OCI-LY3 (cell line): ENCODE data around the gene FRMD4A.

ENCODE experiments used
- CTCF ChIP-seq: fragments of 200-600, 300-600 bp; sonication (generic); IDR thresholded peaks from 2 replicates; pipeline ENCODE4 v1.5.1; 2014; ENCODE audit warnings: antibody characterized with exemption, low read length, low read depth
- EZH2phosphoT487 ChIP-seq: fragments of 200-600 bp; shearing (Covaris generic); IDR thresholded peaks from 2 replicates; pipeline ENCODE4 v1.6.1; 2018; ENCODE audit warnings: antibody characterized with exemption, mixed run types, low read depth

GRCh38 chr10:14219411-14219810 is 111.3 kb downstream of the FRMD4A start:
- no peak for TF ChIP-seq CTCF
- TF ChIP-seq EZH2phosphoT487: no peak
